Trophoblast cell (in vitro differentiated cells and primary cell): ENCODE data around the gene BCDIN3D.
A peak's percentile ranks its signal among the peaks of the same experiment; 100 is the strongest.

Experiments
- DNase-seq, 2 donors: peaks; one replicate each; pipeline ENCODE4 v3.0.0-alpha.2; 2016
- H2AFZ ChIP-seq: 2 replicates; pipeline ENCODE4 v1.6.1; 2013; ENCODE audit warnings: low read length, moderate library complexity, mild to moderate bottlenecking; ENCODE audit not compliant: insufficient read depth, poor library complexity
- H2AK5ac ChIP-seq: 2 replicates; pipeline ENCODE4 v1.6.1; 2013; ENCODE audit warnings: mild to moderate bottlenecking, low read length
- H2BK120ac ChIP-seq: 2 replicates; pipeline ENCODE4 v1.6.1; 2013; ENCODE audit warnings: low read length, mild to moderate bottlenecking, moderate library complexity; ENCODE audit not compliant: insufficient read depth, poor library complexity
- H2BK12ac ChIP-seq: 2 replicates; pipeline ENCODE4 v1.6.1; 2013; ENCODE audit warnings: mild to moderate bottlenecking, low read length, moderate library complexity
- H2BK5ac ChIP-seq: 2 replicates; pipeline ENCODE4 v1.6.1; 2013; ENCODE audit warnings: low read length, low read depth, moderate library complexity, mild to moderate bottlenecking; ENCODE audit not compliant: poor library complexity
- H3K14ac ChIP-seq: 2 replicates; pipeline ENCODE4 v1.6.1; 2013; ENCODE audit warnings: mild to moderate bottlenecking, low read length
- H3K18ac ChIP-seq: 2 replicates; pipeline ENCODE4 v1.6.1; 2013; ENCODE audit warnings: mild to moderate bottlenecking, low read length
- H3K23ac ChIP-seq: 2 replicates; pipeline ENCODE4 v1.6.1; 2013; ENCODE audit warnings: low read length
- H3K27ac ChIP-seq: 2 replicates; pipeline ENCODE4 v1.5.1; 2013; ENCODE audit warnings: low read depth, mild to moderate bottlenecking, inconsistent platforms, low read length, moderate library complexity
- H3K27me3 ChIP-seq: 2 replicates; pipeline ENCODE4 v1.6.1; 2013; ENCODE audit warnings: inconsistent platforms, mild to moderate bottlenecking, low read length, moderate library complexity; ENCODE audit not compliant: insufficient read depth
- H3K36me3 ChIP-seq, 2 experiments: 1 replicate in 1 of 2; 2 replicates in 1 of 2; pipeline ENCODE4 v1.6.1; 2013; ENCODE audit warnings: low read length in 2 of 2, mild to moderate bottlenecking in 2 of 2, moderate library complexity in 1 of 2; ENCODE audit not compliant: insufficient read depth in 2 of 2, control insufficient read depth in 1 of 2
- H3K4ac ChIP-seq: 2 replicates; pipeline ENCODE4 v1.6.1; 2013; ENCODE audit warnings: low read depth, mild to moderate bottlenecking, low read length, moderate library complexity
- H3K4me1 ChIP-seq, 2 experiments: 1 replicate in 1 of 2; 2 replicates in 1 of 2; pipeline ENCODE4 v1.6.1; 2013; ENCODE audit warnings: low read length in 2 of 2, mild to moderate bottlenecking in 2 of 2, moderate library complexity in 1 of 2; ENCODE audit not compliant: insufficient read depth in 2 of 2, control insufficient read depth in 1 of 2
- H3K4me2 ChIP-seq: 2 replicates; pipeline ENCODE4 v1.6.1; 2013; ENCODE audit warnings: inconsistent platforms, mild to moderate bottlenecking, low read length, moderate library complexity
- H3K4me3 ChIP-seq: 2 replicates; pipeline ENCODE4 v1.5.1; 2013; ENCODE audit warnings: mild to moderate bottlenecking, low read depth, low read length, inconsistent platforms
- H3K79me1 ChIP-seq: one replicate; pipeline ENCODE4 v1.6.1; 2013; ENCODE audit warnings: low read length
- H3K79me2 ChIP-seq: 2 replicates; pipeline ENCODE4 v1.6.1; 2013; ENCODE audit warnings: low read length, mild to moderate bottlenecking; ENCODE audit not compliant: control insufficient read depth, insufficient read depth, poor library complexity
- H3K9ac ChIP-seq: 2 replicates; pipeline ENCODE4 v1.6.1; 2013; ENCODE audit warnings: mild to moderate bottlenecking, low read length
- H3K9me3 ChIP-seq: 2 replicates; pipeline ENCODE4 v1.6.1; 2013; ENCODE audit warnings: low read depth, mild to moderate bottlenecking, control low read depth, inconsistent platforms, low read length; ENCODE audit not compliant: insufficient read depth
- H4K12ac ChIP-seq: 2 replicates; pipeline ENCODE4 v1.6.1; 2013; ENCODE audit warnings: low read depth, mild to moderate bottlenecking, low read length, moderate library complexity
- H4K8ac ChIP-seq: 2 replicates; pipeline ENCODE4 v1.6.1; 2013; ENCODE audit warnings: low read depth, mild to moderate bottlenecking, low read length, moderate library complexity
- H4K91ac ChIP-seq: one replicate; pipeline ENCODE4 v1.6.1; 2013; ENCODE audit warnings: low read depth, mild to moderate bottlenecking, low read length, moderate library complexity
- whole genome bisulfite sequencing: extraction: QIAGEN DNeasy Blood & Tissue Kit; methylation state at CpG from one replicate; pipeline ENCODE4 v1.1.7; 2013; ENCODE audit warnings: missing lambda C conversion rate; ENCODE audit not compliant: insufficient read length, insufficient coverage; ENCODE audit errors: extremely low coverage; 5-methylcytosine and 5-hydroxymethylcytosine counted together

BCDIN3D gene

GRCh38 chr12:49824895-49825294 lies 18.0 kb downstream of the BCDIN3D start:
- H4K12ac ChIP-seq, result no peak overlapping the region
- H3K27ac ChIP-seq, result no peak overlapping the region
- no peak overlapping the region for H4K91ac ChIP-seq
- no peak overlapping the region for H3K4ac ChIP-seq
- no peak overlapping the region for H3K23ac ChIP-seq
- peaks cover 16% of the 10 kb centered on the region for H3K79me1 ChIP-seq
- H2BK12ac ChIP-seq, result no peak overlapping the region
- H3K4me3 ChIP-seq, result no peak overlapping the region
- H3K18ac ChIP-seq, result no peak overlapping the region
- H3K36me3 ChIP-seq, result peaks cover 7 to 11% of the 10 kb centered on the region in 2 experiments
- peak; percentile 50 to 54 for DNase-seq
- H2BK5ac ChIP-seq, result no peak overlapping the region
- H2AFZ ChIP-seq, result no peak overlapping the region
- H3K4me1 ChIP-seq, result peaks cover 9 to 20% of the 10 kb centered on the region in 2 experiments
- H3K4me2 ChIP-seq, result no peak overlapping the region
- WGBS, result no CpG with 5 or more reads among the region's 4 CpGs
- no peaks in the 10 kb centered on the region for H3K27me3 ChIP-seq
- H3K9ac ChIP-seq, result no peak overlapping the region
- H4K8ac ChIP-seq, result no peak overlapping the region
- H2BK120ac ChIP-seq, result no peak overlapping the region
- no peak overlapping the region for H2AK5ac ChIP-seq
- H3K79me2 ChIP-seq, result peaks cover 11% of the 10 kb centered on the region
- H3K9me3 ChIP-seq, result peaks cover 2% of the 10 kb centered on the region
- no peak overlapping the region for H3K14ac ChIP-seq

DNA sequence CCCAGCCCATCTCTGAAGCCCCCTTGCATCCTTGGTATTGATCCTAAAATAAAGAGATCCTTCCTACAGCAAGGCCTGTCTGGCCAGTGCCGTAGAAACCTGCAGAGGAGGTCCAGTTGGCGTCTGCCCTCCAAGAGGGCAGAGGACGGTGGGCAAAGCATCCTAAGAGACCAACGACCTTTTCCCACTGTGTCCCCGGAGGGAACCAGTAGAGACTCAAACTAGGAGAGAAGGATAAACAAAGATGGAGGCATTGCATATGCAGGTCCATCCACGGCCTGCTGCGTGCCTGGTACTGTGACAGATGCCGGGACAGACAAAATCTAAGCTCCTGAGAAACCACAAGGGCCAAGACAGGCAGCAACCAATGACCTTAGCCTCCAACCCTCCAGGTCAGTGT lies 18.5 kb downstream of the BCDIN3D start:
- Histone ChIP-seq H2BK5ac (no peak overlapping the region), H2AFZ (no peak overlapping the region), H4K91ac (no peak overlapping the region), H3K23ac (no peak overlapping the region), H3K14ac (no peak overlapping the region), H3K4ac (no peak overlapping the region), H4K12ac (no peak overlapping the region), H3K9me3 (peaks cover 2% of the 10 kb centered on the region), H3K4me3 (no peak overlapping the region), H3K36me3 (peaks cover 7 to 11% of the 10 kb centered on the region in 2 experiments), H2BK12ac (no peak overlapping the region), H2AK5ac (no peak overlapping the region), H3K79me1 (peaks cover 16% of the 10 kb centered on the region), H4K8ac (no peak overlapping the region), H3K27ac (no peak overlapping the region), H3K4me2 (no peak overlapping the region), H3K4me1 (peaks cover 9 to 20% of the 10 kb centered on the region in 2 experiments), H2BK120ac (no peak overlapping the region), H3K18ac (no peak overlapping the region), H3K9ac (no peak overlapping the region), H3K79me2 (peaks cover 11% of the 10 kb centered on the region), H3K27me3 (no peaks in the 10 kb centered on the region)
- WGBS, result no CpG with 5 or more reads among the region's 8 CpGs
- DNase-seq, result no peak

DNA sequence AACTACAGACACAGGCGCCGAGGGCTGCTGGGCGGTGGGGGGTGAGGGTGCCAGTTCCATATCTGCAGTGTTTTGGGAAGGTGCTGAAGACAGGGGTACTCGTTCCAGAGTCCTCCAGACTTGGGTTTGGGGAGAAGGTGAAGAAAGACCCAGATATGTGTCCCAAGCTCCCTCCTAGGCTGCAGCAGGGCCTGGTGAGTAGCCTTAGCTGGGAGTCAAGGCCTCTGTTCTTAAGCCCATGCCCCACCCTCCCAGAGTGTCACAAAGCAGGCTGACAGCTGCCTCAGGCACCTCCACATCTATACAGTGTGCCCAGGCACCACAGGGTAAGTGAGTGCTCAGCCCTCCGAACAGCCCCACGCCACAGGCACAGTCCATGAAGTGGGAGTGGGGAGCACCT lies 19.0 kb downstream of the BCDIN3D start:
- peaks cover 2% of the 10 kb centered on the region for H3K9me3 ChIP-seq
- H2BK5ac ChIP-seq, result no peak overlapping the region
- no peak overlapping the region for H2BK120ac ChIP-seq
- H3K9ac ChIP-seq, result no peak overlapping the region
- peaks cover 11% of the 10 kb centered on the region for H3K79me2 ChIP-seq
- no peak overlapping the region for H3K4ac ChIP-seq
- H4K12ac ChIP-seq, result no peak overlapping the region
- H3K4me1 ChIP-seq, result peaks cover 8 to 19% of the 10 kb centered on the region in 2 experiments
- peaks cover 7 to 11% of the 10 kb centered on the region in 2 experiments for H3K36me3 ChIP-seq
- WGBS, result no CpG with 5 or more reads among the region's 6 CpGs
- H3K4me2 ChIP-seq, result no peak overlapping the region
- H3K4me3 ChIP-seq, result no peak overlapping the region
- no peaks in the 10 kb centered on the region for H3K27me3 ChIP-seq
- H3K18ac ChIP-seq, result peak overlapping the region; percentile 29
- H3K14ac ChIP-seq, result no peak overlapping the region
- H2BK12ac ChIP-seq, result no peak overlapping the region
- DNase-seq, result no peak
- no peak overlapping the region for H4K91ac ChIP-seq
- no peak overlapping the region for H3K27ac ChIP-seq
- H3K79me1 ChIP-seq, result peaks cover 15% of the 10 kb centered on the region
- no peak overlapping the region for H4K8ac ChIP-seq
- H2AFZ ChIP-seq, result no peak overlapping the region
- no peak overlapping the region for H2AK5ac ChIP-seq
- no peak overlapping the region for H3K23ac ChIP-seq

GRCh38 chr12:49823350-49823749 lies 19.6 kb downstream of the BCDIN3D start:
- Histone ChIP-seq H2BK12ac (no peak overlapping the region), H3K4me3 (no peak overlapping the region), H3K14ac (no peak overlapping the region), H3K9me3 (peaks cover 2% of the 10 kb centered on the region), H3K79me1 (peaks cover 10% of the 10 kb centered on the region), H2BK5ac (no peak overlapping the region), H3K27ac (no peak overlapping the region), H2AFZ (no peak overlapping the region), H3K18ac (no peak overlapping the region), H4K12ac (no peak overlapping the region), H3K27me3 (no peaks in the 10 kb centered on the region), H2BK120ac (no peak overlapping the region), H3K9ac (no peak overlapping the region), H3K4ac (no peak overlapping the region), H4K8ac (no peak overlapping the region), H3K4me1 (peaks cover 5 to 16% of the 10 kb centered on the region in 2 experiments), H4K91ac (no peak overlapping the region), H3K79me2 (peaks cover 9% of the 10 kb centered on the region), H2AK5ac (no peak overlapping the region), H3K36me3 (peaks cover 7 to 11% of the 10 kb centered on the region in 2 experiments), H3K4me2 (no peak overlapping the region), H3K23ac (no peak overlapping the region)
- DNase-seq, result no peak
- no CpG with 5 or more reads among the region's 1 CpG for WGBS
